OCI-LY1 (cell line): Measurements from ENCODE around the gene TANC1.

Source experiments
- CTCF ChIP-seq: fragments of 200-600 bp; sonication (generic), shearing (Covaris generic); IDR thresholded peaks from 2 replicates; pipeline ENCODE4 v1.5.1; 2017; ENCODE audit warnings: mild to moderate bottlenecking, antibody characterized with exemption, low read length, moderate library complexity, mixed read lengths
- EZH2 ChIP-seq: fragments of 200-600 bp; sonication (generic), shearing (Covaris generic); IDR thresholded peaks from 2 replicates; pipeline ENCODE4 v1.8.0; 2017; ENCODE audit warnings: borderline replicate concordance, mixed run types, mild to moderate bottlenecking, antibody characterized with exemption, low read length, moderate library complexity, mixed read lengths

- TF ChIP-seq CTCF (no peak), EZH2 (no peak)
Observed at GRCh38 chr2:158979772-158980171, 11.3 kb downstream of the TANC1 start.
